ENCODE measurements around the gene TRIM63. TPM values are rescaled to one million over a fixed set of nuclear protein-coding genes. Genes with fewer than 3 reads are reported as not detected.

The TRIM63 gene
- total RNA-seq, 1 donor from 2014 or later: 203 TPM

DNA sequence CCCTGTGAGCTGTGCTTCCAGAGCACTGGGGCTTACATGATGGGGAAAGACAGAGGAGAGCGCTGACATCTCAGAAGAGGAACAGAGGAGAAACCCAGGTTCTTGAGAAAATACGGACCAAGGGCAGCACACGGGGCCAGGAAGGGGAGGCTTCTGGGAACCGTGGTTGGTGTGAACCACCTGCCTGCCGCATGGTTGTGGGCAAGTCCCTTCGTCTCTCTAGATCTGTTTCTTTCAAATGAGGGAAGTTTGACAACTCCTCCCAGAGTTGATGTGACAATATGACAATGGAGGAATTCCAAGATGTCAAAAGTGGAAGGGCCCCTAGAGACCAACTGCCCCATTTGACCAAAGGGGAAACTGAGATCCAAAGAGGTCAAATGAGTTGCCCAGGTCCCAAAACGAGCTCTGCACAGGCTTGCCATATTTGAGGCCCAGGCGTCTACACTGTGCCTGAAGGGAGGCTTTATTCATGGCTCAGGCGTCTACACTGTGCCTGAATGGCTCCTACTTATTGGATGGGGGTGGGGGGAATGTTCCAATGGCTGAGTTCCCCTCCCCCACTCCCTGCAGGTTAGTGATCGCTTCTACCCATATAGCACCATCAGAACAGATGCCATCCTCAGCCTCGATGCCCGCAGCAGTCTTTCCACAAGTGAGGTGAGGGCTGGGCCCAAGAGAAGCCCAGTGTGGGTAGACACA, 34.6 kb downstream of the TRIM63 start:
- Histone ChIP-seq H3K27ac (replicated peaks) (no peak overlapping the region), H3K27me3 (ENCODE audit: low read depth) (peaks cover 8% of the 10 kb centered on the region), H3K4me1 (peaks cover 31% of the 10 kb centered on the region), H3K36me3 (no peaks in the 10 kb centered on the region), H3K4me3 (no peak overlapping the region), H3K9me3 (replicated peaks) (no peaks in the 10 kb centered on the region)
- TF ChIP-seq, protein P1, sequence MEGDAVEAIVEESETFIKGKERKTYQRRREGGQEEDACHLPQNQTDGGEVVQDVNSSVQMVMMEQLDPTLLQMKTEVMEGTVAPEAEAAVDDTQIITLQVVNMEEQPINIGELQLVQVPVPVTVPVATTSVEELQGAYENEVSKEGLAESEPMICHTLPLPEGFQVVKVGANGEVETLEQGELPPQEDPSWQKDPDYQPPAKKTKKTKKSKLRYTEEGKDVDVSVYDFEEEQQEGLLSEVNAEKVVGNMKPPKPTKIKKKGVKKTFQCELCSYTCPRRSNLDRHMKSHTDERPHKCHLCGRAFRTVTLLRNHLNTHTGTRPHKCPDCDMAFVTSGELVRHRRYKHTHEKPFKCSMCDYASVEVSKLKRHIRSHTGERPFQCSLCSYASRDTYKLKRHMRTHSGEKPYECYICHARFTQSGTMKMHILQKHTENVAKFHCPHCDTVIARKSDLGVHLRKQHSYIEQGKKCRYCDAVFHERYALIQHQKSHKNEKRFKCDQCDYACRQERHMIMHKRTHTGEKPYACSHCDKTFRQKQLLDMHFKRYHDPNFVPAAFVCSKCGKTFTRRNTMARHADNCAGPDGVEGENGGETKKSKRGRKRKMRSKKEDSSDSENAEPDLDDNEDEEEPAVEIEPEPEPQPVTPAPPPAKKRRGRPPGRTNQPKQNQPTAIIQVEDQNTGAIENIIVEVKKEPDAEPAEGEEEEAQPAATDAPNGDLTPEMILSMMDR (IDR thresholded peaks at IDR 0.05; ENCODE audit: borderline replicate concordance): no peak
- no peak for DNase-seq
- intact Hi-C loops (cut with micrococcal nuclease): no loop called here

DNA sequence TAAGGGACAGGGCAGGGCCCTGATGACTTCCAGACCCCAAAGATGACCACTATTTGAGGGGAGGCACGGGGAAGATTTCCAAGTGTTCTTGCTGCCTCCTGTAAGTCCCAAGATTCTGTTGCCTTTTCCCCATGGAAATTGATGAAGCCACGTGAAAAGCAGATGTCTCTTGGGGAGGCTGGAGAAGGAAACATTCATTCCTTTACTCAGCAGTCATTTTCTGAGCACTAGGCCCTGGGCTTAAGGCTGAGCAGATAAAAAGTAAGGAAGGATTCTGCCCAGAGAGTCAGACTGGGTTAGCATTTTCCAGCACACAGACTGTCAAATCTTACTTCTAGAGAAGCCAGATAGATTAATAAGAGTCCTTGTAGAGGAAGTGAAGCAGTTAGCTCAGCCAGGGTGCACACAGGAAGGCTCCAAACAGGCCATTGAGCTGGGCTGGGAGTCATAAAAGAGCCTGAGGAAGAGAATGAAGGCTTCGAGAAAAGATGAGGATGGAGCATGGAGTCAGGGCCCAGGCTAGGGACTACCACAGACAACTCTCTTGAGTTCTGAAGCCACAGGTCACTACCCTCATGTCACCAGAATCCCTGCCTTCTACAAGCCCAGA, 35.7 kb downstream of the TRIM63 start:
- H3K27ac ChIP-seq (replicated peaks): no peak overlapping the region
- H3K27me3 ChIP-seq (ENCODE audit: low read depth): peaks cover 5% of the 10 kb centered on the region
- H3K4me3 ChIP-seq: no peak overlapping the region
- H3K36me3 ChIP-seq: no peaks in the 10 kb centered on the region
- DNase-seq: no peak
- peaks cover 20% of the 10 kb centered on the region for H3K4me1 ChIP-seq
- intact Hi-C loops (cut with micrococcal nuclease): no loop called here
- H3K9me3 ChIP-seq (replicated peaks): no peaks in the 10 kb centered on the region
- TF ChIP-seq, protein P1 (IDR thresholded peaks at IDR 0.05; ENCODE audit: borderline replicate concordance): no peak

GRCh38 chr1:26031196-26031595, 36.2 kb downstream of the TRIM63 start:
- Histone ChIP-seq H3K4me3 (no peak overlapping the region), H3K36me3 (no peaks in the 10 kb centered on the region), H3K9me3 (replicated peaks) (no peaks in the 10 kb centered on the region), H3K27ac (replicated peaks) (no peak overlapping the region), H3K27me3 (ENCODE audit: low read depth) (peaks cover under 1% of the 10 kb centered on the region), H3K4me1 (peaks cover 18% of the 10 kb centered on the region)
- TF ChIP-seq, protein P1 (IDR thresholded peaks at IDR 0.05; ENCODE audit: borderline replicate concordance): no peak
- intact Hi-C loops (cut with micrococcal nuclease): no loop called here
- DNase-seq: no peak

DNA sequence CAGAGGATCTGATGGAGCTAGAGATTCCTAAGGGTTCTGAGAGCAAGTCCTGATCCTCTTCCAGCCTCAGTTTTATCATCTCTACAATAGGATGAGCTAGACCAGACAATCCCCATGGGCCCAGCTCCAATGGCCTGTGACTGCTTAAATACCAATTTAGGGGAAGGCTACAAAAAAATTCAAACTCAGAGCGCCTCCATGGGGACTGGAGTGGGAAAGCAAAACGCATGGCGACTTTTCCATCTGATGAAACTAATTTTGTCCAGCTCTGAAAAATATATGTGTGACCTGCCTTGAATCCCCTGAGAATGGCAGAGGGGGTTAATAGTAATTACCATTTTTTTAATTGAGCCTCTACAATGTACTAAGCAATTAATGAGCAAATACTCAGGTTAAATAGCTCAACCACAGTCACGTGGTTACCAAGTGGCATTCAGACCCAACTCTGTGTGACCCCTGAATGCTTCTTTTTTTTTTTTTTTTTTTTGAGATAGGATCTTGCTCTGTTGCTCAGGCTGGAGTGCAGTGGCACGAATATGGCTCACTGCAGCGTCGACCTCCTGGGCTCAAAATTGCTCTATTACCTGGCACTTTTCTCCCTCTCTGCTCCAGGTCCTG, 37.5 kb downstream of the TRIM63 start:
- H3K36me3 ChIP-seq: no peaks in the 10 kb centered on the region
- no peak overlapping the region for H3K4me3 ChIP-seq
- H3K27me3 ChIP-seq (ENCODE audit: low read depth): no peaks in the 10 kb centered on the region
- TF ChIP-seq, protein P1 (IDR thresholded peaks at IDR 0.05; ENCODE audit: borderline replicate concordance): no peak
- no peaks in the 10 kb centered on the region for H3K9me3 ChIP-seq (replicated peaks)
- intact Hi-C loops (cut with micrococcal nuclease): no loop called here
- DNase-seq: no peak
- no peak overlapping the region for H3K27ac ChIP-seq (replicated peaks)
- peaks cover 18% of the 10 kb centered on the region for H3K4me1 ChIP-seq

DNA sequence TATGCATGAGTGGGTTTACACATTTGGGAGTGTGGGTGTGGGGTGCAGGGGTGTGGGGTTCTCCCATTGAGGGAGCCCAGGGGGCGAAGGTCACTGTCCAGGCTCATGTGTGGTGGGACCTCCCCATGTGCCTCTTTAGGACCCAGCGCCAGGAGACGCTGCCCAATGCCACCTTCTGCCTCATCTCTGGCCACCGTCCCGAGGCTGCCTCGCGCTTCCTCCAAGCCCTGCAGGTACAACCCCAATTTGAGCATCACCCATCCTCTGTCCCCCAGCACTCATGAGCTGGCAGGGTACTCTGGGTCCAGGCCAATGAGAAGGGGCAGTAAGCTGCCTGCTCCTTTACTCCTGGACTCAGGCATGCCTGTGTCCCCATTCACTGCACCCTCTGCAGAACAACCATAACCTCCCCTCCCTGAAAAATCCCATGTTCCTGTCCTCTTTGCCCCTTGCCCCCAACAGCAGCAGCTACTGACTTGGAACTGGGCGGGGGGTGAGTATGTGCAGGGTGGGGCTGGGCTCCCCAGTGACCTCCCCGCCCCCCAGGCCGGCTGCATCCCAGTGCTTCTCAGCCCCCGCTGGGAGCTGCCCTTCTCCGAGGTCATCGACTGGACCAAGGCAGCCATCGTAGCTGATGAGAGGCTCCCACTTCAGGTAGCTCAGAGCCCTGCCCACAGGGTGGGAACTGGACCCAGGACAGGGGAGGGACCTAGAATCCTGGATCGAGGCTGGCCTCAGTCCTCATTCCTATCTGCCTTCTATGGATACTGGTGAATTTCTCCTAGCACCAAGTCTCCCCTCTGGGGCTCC, 38.2 kb downstream of the TRIM63 start:
- no peak overlapping the region for H3K27ac ChIP-seq (replicated peaks)
- no peak for DNase-seq
- TF ChIP-seq, protein P1 (IDR thresholded peaks at IDR 0.05; ENCODE audit: borderline replicate concordance): no peak

More for the DNA sequence above, 38.2 kb downstream of the TRIM63 start:
- Histone ChIP-seq H3K9me3 (replicated peaks) (no peaks in the 10 kb centered on the region), H3K36me3 (no peaks in the 10 kb centered on the region), H3K4me1 (peaks cover 18% of the 10 kb centered on the region), H3K27me3 (ENCODE audit: low read depth) (no peaks in the 10 kb centered on the region), H3K4me3 (no peak overlapping the region)
- intact Hi-C loops (cut with micrococcal nuclease): no loop called here

All from left ventricle myocardium inferior (tissue), 1 donor.